EH (cell line): ENCODE results near the gene CHIC1.
"Not testable (repeated sequence)": the region's sequence is repeated elsewhere in the genome, so short reads cannot be mapped to it uniquely, and the experiment has no call there.

ENCODE experiments used
- DNase-seq: peaks from one replicate; pipeline ENCODE4 v3.0.0-alpha.2; 2015; ENCODE audit warnings: low read depth

CHIC1 gene

GRCh38 chrX:73562984-73563737 is at the start of gene CHIC1:
CHIC1 (plus strand) TSS chrX:73563197; CDS start chrX:73563285, 88 bp downstream.
- peak; percentile 68 for DNase-seq

GRCh38 chrX:73522823-73523222 is 40.2 kb upstream of the CHIC1 start:
- not testable (repeated sequence) for DNase-seq

GRCh38 chrX:73524906-73525305 is 38.1 kb upstream of the CHIC1 start:
- no peak for DNase-seq

- DNase-seq: no peak
These were observed 36.9 kb upstream of the CHIC1 start for GRCh38 chrX:73525928-73526690.

- DNase-seq: not testable (repeated sequence)
These were observed 31.3 kb upstream of the CHIC1 start for GRCh38 chrX:73531655-73532054.

GRCh38 chrX:73556159-73556558 is 6.8 kb upstream of the CHIC1 start:
- no peak for DNase-seq

- DNase-seq: peak; percentile 63
These were observed 1.2 kb upstream of the CHIC1 start for GRCh38 chrX:73561801-73562200.

- peak; percentile 5 for DNase-seq
These were observed 539 bp upstream of the CHIC1 start for GRCh38 chrX:73562458-73562857.

- DNase-seq: peak; percentile 9
These were observed 706 bp downstream of the CHIC1 start for GRCh38 chrX:73563738-73564068.

GRCh38 chrX:73577361-73577760 is 14.4 kb downstream of the CHIC1 start:
- peak; percentile 80 for DNase-seq

GRCh38 chrX:73581002-73581628 is 18.1 kb downstream of the CHIC1 start:
- DNase-seq: peak; percentile 18

- not testable (repeated sequence) for DNase-seq
These were observed 34.8 kb downstream of the CHIC1 start for GRCh38 chrX:73597758-73598157.

- no peak for DNase-seq
These were observed 52.0 kb downstream of the CHIC1 start for GRCh38 chrX:73615022-73615421.

GRCh38 chrX:73641669-73642068 is 78.7 kb downstream of the CHIC1 start:
- not testable (repeated sequence) for DNase-seq

- no peak for DNase-seq
These were observed 84.2 kb downstream of the CHIC1 start for GRCh38 chrX:73647212-73647611.

- DNase-seq: no peak
These were observed 84.8 kb downstream of the CHIC1 start for GRCh38 chrX:73647632-73648322.

- DNase-seq: not testable (repeated sequence)
These were observed 98.3 kb downstream of the CHIC1 start for GRCh38 chrX:73661322-73661721.

GRCh38 chrX:73668779-73669178 is 105.8 kb downstream of the CHIC1 start:
- DNase-seq: no peak

GRCh38 chrX:73681408-73681807 is 118.4 kb downstream of the CHIC1 start:
- no peak for DNase-seq

- peak; percentile 7 for DNase-seq
These were observed 120.4 kb downstream of the CHIC1 start for GRCh38 chrX:73683236-73683859.

- DNase-seq: not testable (repeated sequence)
These were observed 144.0 kb downstream of the CHIC1 start for GRCh38 chrX:73707014-73707413.

GRCh38 chrX:73728602-73729001 is 165.6 kb downstream of the CHIC1 start:
- DNase-seq: no peak
